ENCODE measurements around the gene TGM1.

DNA sequence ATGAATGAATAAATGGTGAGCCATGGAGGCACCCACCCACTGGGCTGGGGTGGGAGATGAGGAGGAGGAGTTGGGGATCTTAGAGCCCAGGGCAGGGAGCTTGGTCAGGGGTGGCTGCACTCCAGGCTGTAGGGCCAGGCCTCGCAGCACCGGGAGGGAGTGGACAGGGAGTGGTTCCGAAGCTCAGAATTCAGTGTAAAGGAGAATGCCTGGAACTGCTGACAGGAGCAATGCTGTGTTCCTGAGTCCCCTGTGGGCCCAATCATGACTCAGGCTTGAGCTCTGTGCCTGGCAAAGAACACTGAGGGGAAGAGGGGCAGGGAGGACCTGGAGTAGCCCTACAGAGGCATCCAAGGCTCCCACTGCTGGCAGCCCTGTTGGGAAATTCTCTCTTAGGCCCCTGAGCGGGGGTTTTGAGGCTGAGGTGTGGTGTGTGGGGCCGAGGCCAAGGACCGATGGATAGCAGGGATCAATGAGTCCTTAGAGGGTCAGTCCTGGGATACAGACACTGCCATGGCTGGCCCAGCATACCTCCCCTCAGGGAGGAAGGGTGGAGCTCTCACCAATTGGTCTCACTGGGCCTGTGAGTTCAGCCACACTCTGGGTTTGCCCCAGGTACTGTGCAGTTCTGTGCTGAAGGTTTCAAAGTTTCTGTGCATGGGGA is 18.0 kb upstream of the TGM1 start:
- TF ChIP-seq REST (IDR thresholded peaks at IDR 0.05; ENCODE audit: low read depth, low read length), result no peak
- TF ChIP-seq EZH2phosphoT487 (IDR thresholded peaks at IDR 0.05; ENCODE audit: borderline replicate concordance, low read depth), result no peak
- TF ChIP-seq CTCF (IDR thresholded peaks at IDR 0.05), result no peak
- TF ChIP-seq, protein P1, sequence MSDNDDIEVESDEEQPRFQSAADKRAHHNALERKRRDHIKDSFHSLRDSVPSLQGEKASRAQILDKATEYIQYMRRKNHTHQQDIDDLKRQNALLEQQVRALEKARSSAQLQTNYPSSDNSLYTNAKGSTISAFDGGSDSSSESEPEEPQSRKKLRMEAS (IDR thresholded peaks at IDR 0.05; ENCODE audit: low read depth), result no peak
- TF ChIP-seq TAF1 (IDR thresholded peaks at IDR 0.05; ENCODE audit: borderline replicate concordance, low read depth, low read length), result no peak
- no peak for TF ChIP-seq SMC3 (IDR thresholded peaks at IDR 0.05; ENCODE audit: low read depth, low read length)
- no peak for TF ChIP-seq JUND (IDR thresholded peaks at IDR 0.05)
- no peak for TF ChIP-seq RAD21 (IDR thresholded peaks at IDR 0.05; ENCODE audit: low read length)

Measured in SK-N-SH (cell line).